ENCODE data around the gene F5.
"Not testable (repeated sequence)": the region's sequence is repeated elsewhere in the genome, so short reads cannot be mapped to it uniquely, and the experiment has no call there.

F5 gene

GRCh38 chr1:169546087-169546995 is 39.9 kb downstream of the F5 start:
- Histone ChIP-seq H3K9me3 (ENCODE audit: control insufficient read depth, insufficient read depth, low read length) (no peaks in the 10 kb centered on the region), H3K4me1 (ENCODE audit: insufficient read depth, low read length) (peaks cover 3% of the 10 kb centered on the region; the same call in 1 of the 2 replicates), H3K36me3 (ENCODE audit: insufficient read depth, low read length) (no peaks in the 10 kb centered on the region), H3K9ac (ENCODE audit: low read depth, low read length) (no peak overlapping the region)

DNA sequence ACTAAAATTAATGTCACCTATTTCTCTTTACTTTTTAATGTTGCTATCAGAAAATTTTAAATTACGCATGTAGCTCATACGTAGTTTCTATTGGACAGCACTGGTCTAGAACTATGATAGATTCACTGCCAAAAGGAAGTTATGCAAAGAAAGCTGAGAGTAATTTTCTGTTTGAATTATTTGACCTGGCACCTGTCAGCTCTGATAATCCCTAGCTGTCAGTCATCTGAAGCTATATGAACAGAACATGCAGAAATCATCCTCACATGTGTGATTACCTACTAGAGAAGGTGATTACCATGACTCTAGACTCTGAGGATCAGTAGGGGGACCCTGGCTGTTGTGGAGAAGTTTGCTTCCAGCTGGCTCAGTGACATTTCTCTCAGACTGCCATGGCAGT is 40.8 kb downstream of the F5 start:
- Histone ChIP-seq H3K36me3 (ENCODE audit: insufficient read depth, low read length) (no peaks in the 10 kb centered on the region), H3K9me3 (ENCODE audit: control insufficient read depth, insufficient read depth, low read length) (no peaks in the 10 kb centered on the region), H3K9ac (ENCODE audit: low read depth, low read length) (no peak overlapping the region), H3K4me1 (ENCODE audit: insufficient read depth, low read length) (peaks cover 3% of the 10 kb centered on the region; the same call in 1 of the 2 replicates)

GRCh38 chr1:169538998-169539871 is 47.0 kb downstream of the F5 start:
- H3K9me3 ChIP-seq (ENCODE audit: control insufficient read depth, insufficient read depth, low read length) = no peaks in the 10 kb centered on the region

DNA sequence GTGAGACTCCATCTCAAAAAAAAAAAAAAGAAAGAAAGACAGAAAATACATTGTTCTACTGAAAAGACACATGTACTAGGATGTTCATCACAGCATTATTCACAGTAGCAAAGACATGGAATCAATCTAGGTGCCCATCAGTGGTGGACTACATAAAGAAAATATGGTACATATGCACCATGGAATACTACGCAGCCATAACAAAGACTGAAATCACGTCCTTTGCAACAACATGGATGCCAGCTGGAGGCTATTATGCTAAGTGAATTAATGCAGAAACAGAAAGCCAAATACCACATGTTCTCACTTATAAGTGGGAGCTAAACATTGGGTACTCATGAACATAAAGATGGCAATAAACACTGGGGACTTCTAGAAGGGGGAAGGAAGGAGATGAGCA is 51.6 kb downstream of the F5 start:
- Histone ChIP-seq H3K36me3 (ENCODE audit: insufficient read depth, low read length) (no peaks in the 10 kb centered on the region), H3K9me3 (ENCODE audit: control insufficient read depth, insufficient read depth, low read length) (no peaks in the 10 kb centered on the region), H3K9ac (ENCODE audit: low read depth, low read length) (no peak overlapping the region), H3K4me1 (ENCODE audit: insufficient read depth, low read length) (peaks cover 9% of the 10 kb centered on the region; the same call in 1 of the 2 replicates)

More at GRCh38 chr1:169538998-169539871, 47.0 kb downstream of the F5 start:
- H3K9ac ChIP-seq (ENCODE audit: low read depth, low read length) = no peak overlapping the region
- no peaks in the 10 kb centered on the region for H3K36me3 ChIP-seq (ENCODE audit: insufficient read depth, low read length)
- no peaks in the 10 kb centered on the region for H3K4me1 ChIP-seq (ENCODE audit: insufficient read depth, low read length)

- H3K9me3 ChIP-seq (ENCODE audit: control insufficient read depth, insufficient read depth, low read length); H3K9ac ChIP-seq (ENCODE audit: low read depth, low read length); H3K36me3 ChIP-seq (ENCODE audit: insufficient read depth, low read length): not testable (repeated sequence)
- peaks cover 19% of the 10 kb centered on the region for H3K4me1 ChIP-seq (ENCODE audit: insufficient read depth, low read length)
These were observed 52.6 kb downstream of the F5 start for GRCh38 chr1:169533528-169534190.

DNA sequence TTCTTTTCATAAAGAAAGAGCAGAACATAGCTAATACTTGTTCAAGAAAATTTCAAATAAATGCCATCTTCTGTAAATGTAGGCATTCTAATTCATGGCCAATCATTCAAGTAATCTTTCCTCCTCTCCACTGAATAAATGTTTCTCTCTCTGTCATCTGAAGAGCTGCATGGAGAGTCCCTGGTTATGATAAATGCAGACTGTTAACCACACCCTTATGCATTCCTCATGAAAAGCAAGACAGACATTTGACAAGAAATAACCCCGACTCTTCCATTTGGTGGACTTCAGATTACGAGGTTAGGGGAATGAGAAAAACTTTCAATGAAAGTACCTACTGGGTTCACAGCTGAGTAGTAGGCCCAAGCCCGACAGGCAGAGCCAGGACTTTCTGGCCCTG is 55.8 kb downstream of the F5 start:
- Histone ChIP-seq H3K4me1 (ENCODE audit: insufficient read depth, low read length) (peaks cover 32% of the 10 kb centered on the region), H3K9ac (ENCODE audit: low read depth, low read length) (no peak overlapping the region), H3K9me3 (ENCODE audit: control insufficient read depth, insufficient read depth, low read length) (no peaks in the 10 kb centered on the region), H3K36me3 (ENCODE audit: insufficient read depth, low read length) (no peaks in the 10 kb centered on the region)

GRCh38 chr1:169529068-169529642 is 57.1 kb downstream of the F5 start:
- peak overlapping the region; percentile 23; the same call in 1 of the 2 replicates for H3K9ac ChIP-seq (ENCODE audit: low read depth, low read length)

GRCh38 chr1:169528215-169529067 is 57.8 kb downstream of the F5 start:
- Histone ChIP-seq H3K36me3 (ENCODE audit: insufficient read depth, low read length) (no peaks in the 10 kb centered on the region), H3K9ac (ENCODE audit: low read depth, low read length) (no peak overlapping the region), H3K4me1 (ENCODE audit: insufficient read depth, low read length) (peaks cover 32% of the 10 kb centered on the region), H3K9me3 (ENCODE audit: control insufficient read depth, insufficient read depth, low read length) (no peaks in the 10 kb centered on the region)

More at GRCh38 chr1:169529068-169529642, 57.1 kb downstream of the F5 start:
- Histone ChIP-seq H3K9me3 (ENCODE audit: control insufficient read depth, insufficient read depth, low read length) (no peaks in the 10 kb centered on the region), H3K36me3 (ENCODE audit: insufficient read depth, low read length) (no peaks in the 10 kb centered on the region), H3K4me1 (ENCODE audit: insufficient read depth, low read length) (peaks cover 32% of the 10 kb centered on the region)

- no peak overlapping the region for H3K9ac ChIP-seq (ENCODE audit: low read depth, low read length)
- H3K36me3 ChIP-seq (ENCODE audit: insufficient read depth, low read length) = no peaks in the 10 kb centered on the region
- H3K4me1 ChIP-seq (ENCODE audit: insufficient read depth, low read length) = peaks cover 32% of the 10 kb centered on the region
- no peaks in the 10 kb centered on the region for H3K9me3 ChIP-seq (ENCODE audit: control insufficient read depth, insufficient read depth, low read length)
These were observed 58.6 kb downstream of the F5 start for GRCh38 chr1:169527451-169528214.

GRCh38 chr1:169527001-169527400 is 59.3 kb downstream of the F5 start:
- Histone ChIP-seq H3K9me3 (ENCODE audit: control insufficient read depth, insufficient read depth, low read length) (no peaks in the 10 kb centered on the region), H3K9ac (ENCODE audit: low read depth, low read length) (no peak overlapping the region), H3K36me3 (ENCODE audit: insufficient read depth, low read length) (no peaks in the 10 kb centered on the region), H3K4me1 (ENCODE audit: insufficient read depth, low read length) (peaks cover 32% of the 10 kb centered on the region)

- H3K36me3 ChIP-seq (ENCODE audit: insufficient read depth, low read length) = no peaks in the 10 kb centered on the region
- H3K9ac ChIP-seq (ENCODE audit: low read depth, low read length) = no peak overlapping the region
- H3K4me1 ChIP-seq (ENCODE audit: insufficient read depth, low read length) = peaks cover 32% of the 10 kb centered on the region
These were observed 60.0 kb downstream of the F5 start for GRCh38 chr1:169526120-169526832.

DNA sequence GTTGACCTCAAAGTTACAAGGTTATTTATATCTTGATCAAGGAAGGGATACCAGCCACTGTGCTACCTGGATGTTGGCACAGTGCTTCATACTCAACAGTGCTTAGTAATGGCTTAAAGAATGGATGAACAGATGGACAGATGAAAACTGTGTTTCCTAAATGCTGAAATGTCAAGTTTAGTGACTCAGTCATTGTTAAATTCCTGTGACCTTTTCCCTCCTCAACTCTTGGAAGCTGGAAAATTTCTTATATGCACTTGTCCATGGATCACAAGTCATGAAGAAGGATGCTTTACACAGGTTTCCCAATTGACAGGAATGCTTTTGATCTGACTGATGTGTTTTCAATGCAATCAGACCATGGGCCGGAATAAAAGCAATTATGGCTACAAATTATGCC is 60.9 kb downstream of the F5 start:
- H3K36me3 ChIP-seq (ENCODE audit: insufficient read depth, low read length) = no peaks in the 10 kb centered on the region
- H3K9ac ChIP-seq (ENCODE audit: low read depth, low read length) = no peak overlapping the region
- peaks cover 30% of the 10 kb centered on the region for H3K4me1 ChIP-seq (ENCODE audit: insufficient read depth, low read length)
- H3K9me3 ChIP-seq (ENCODE audit: control insufficient read depth, insufficient read depth, low read length) = no peaks in the 10 kb centered on the region

More at GRCh38 chr1:169526120-169526832, 60.0 kb downstream of the F5 start:
- no peaks in the 10 kb centered on the region for H3K9me3 ChIP-seq (ENCODE audit: control insufficient read depth, insufficient read depth, low read length)

Measured in ES-I3 (cell line).